ENCODE measurements around the gene AKAP1. TPM values are rescaled to one million over a fixed set of nuclear protein-coding genes. Genes with fewer than 3 reads are reported as not detected.

The AKAP1 gene, protein sequence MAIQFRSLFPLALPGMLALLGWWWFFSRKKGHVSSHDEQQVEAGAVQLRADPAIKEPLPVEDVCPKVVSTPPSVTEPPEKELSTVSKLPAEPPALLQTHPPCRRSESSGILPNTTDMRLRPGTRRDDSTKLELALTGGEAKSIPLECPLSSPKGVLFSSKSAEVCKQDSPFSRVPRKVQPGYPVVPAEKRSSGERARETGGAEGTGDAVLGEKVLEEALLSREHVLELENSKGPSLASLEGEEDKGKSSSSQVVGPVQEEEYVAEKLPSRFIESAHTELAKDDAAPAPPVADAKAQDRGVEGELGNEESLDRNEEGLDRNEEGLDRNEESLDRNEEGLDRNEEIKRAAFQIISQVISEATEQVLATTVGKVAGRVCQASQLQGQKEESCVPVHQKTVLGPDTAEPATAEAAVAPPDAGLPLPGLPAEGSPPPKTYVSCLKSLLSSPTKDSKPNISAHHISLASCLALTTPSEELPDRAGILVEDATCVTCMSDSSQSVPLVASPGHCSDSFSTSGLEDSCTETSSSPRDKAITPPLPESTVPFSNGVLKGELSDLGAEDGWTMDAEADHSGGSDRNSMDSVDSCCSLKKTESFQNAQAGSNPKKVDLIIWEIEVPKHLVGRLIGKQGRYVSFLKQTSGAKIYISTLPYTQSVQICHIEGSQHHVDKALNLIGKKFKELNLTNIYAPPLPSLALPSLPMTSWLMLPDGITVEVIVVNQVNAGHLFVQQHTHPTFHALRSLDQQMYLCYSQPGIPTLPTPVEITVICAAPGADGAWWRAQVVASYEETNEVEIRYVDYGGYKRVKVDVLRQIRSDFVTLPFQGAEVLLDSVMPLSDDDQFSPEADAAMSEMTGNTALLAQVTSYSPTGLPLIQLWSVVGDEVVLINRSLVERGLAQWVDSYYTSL
- 49.0 and 56.2 TPM in 2 replicates for total RNA-seq (2014; rRNA removed; shearing (Covaris generic))
- 40.0 and 41.8 TPM in 2 replicates for total RNA-seq (2022)
- Bru-seq, nascent RNA: percentile 77 among the genes with signal in this experiment
- percentile 76 among the genes with signal in this experiment for BruChase-seq, experiment 1, labeled RNA remaining after a 6-hour chase
- BruChase-seq, experiment 2, labeled RNA remaining after a 2-hour chase: percentile 85 among the genes with signal in this experiment
- long read RNA-seq, transcript AKAP1-202 (11 exons, 3,970 nt): major isoform, 86 of 117 reads
- long read RNA-seq, partial matches to known transcripts: 17 of 117 reads
- long read RNA-seq, other reads (novel, unspliced or antisense): 14 of 117 reads

DNA sequence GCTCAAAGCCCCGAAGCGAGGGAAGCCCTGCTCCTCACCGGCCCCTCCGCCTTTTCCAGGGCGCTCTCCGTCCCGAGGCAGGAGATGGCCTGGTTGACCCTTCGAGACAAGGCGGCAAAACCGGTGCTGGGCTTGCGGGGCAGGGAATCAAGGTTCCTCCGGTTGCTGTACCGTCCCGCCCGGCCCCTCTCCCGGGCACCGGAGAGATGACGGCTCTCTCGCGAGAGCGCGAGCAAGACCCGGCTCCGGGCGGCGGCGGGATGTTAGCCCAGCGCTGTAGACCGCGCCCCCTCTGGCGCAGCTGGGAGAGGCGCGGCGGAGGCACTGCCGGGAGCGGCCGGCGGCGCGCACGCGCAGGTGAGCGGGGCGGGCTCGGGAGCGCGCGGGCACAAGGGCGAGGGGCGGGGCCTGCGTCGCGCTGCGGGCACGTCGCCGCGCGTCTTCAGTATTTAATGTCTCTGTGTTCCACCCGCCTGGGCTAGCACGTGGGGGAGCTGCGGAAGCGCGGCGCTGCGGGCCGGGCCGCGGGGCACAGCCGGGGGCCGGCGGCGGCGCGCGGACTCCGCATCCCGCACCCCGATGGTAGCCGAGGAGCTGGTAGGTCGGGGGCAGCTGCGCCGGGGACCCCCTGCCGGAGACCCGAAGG, at the start of gene AKAP1:
Gene AKAP1 (plus strand): TSS at position 445 of the 646 bp plus-strand sequence. CDS start 20,219 bp downstream, outside the sequence.
- TF ChIP-seq, protein P1, sequence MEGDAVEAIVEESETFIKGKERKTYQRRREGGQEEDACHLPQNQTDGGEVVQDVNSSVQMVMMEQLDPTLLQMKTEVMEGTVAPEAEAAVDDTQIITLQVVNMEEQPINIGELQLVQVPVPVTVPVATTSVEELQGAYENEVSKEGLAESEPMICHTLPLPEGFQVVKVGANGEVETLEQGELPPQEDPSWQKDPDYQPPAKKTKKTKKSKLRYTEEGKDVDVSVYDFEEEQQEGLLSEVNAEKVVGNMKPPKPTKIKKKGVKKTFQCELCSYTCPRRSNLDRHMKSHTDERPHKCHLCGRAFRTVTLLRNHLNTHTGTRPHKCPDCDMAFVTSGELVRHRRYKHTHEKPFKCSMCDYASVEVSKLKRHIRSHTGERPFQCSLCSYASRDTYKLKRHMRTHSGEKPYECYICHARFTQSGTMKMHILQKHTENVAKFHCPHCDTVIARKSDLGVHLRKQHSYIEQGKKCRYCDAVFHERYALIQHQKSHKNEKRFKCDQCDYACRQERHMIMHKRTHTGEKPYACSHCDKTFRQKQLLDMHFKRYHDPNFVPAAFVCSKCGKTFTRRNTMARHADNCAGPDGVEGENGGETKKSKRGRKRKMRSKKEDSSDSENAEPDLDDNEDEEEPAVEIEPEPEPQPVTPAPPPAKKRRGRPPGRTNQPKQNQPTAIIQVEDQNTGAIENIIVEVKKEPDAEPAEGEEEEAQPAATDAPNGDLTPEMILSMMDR (conservative IDR thresholded peaks at IDR 0.05; ENCODE audit: low read length): no peak; the same call in 1 of the 2 replicates
- TF ChIP-seq EZH2phosphoT487 (IDR thresholded peaks at IDR 0.05; ENCODE audit: borderline replicate concordance, low read depth, low read length): no peak
- Histone ChIP-seq H3K79me2 (ENCODE audit: insufficient read depth, low read depth, low read length) (peaks cover 45% of the 10 kb centered on the region), H2AFZ (ENCODE audit: low read length) (peak within 1 kb of the TSS; percentile 77), H3K4me3 (ENCODE audit: low read depth, low read length, poor library complexity, severe bottlenecking) (peak within 1 kb of the TSS; percentile 99), H3K27ac (ENCODE audit: low read depth, low read length, poor library complexity, severe bottlenecking) (peak within 1 kb of the TSS; percentile 62), H3K9me3 (ENCODE audit: low read length) (no peaks in the 10 kb centered on the region), H3K4me2 (ENCODE audit: low read length) (peak within 1 kb of the TSS; percentile 100), H3K4me1 (ENCODE audit: insufficient read depth, low read length, poor library complexity, severe bottlenecking) (peaks cover 31% of the 10 kb centered on the region), H3K36me3 (ENCODE audit: insufficient read depth, low read length) (peaks cover 25% of the 10 kb centered on the region), H3K9me2 (ENCODE audit: insufficient read depth, low read length) (no peaks in the 10 kb centered on the region), H4K20me1 (ENCODE audit: insufficient read depth, low read length) (peaks cover 38% of the 10 kb centered on the region)
- no TSS peak for BruUV-seq (replicated peaks)
- peak; percentile 98 for DNase-seq (ENCODE audit: low spot score)
- POLR2A ChIA-PET: interaction anchor here (0.5 to 0.6 kb wide), 2 partner anchors 9 to 154 kb away, joined by 3 to 7 read pairs; no protein-coding TSS in a partner anchor
- CTCF ChIA-PET (ENCODE audit: unreplicated experiment): no interaction called here
- intact Hi-C loops (cut with micrococcal nuclease; ENCODE audit: unreplicated experiment): loop anchor here (1.0 to 5.0 kb wide), 4 partner anchors 78 to 253 kb away; partner anchors contain the start of genes C17orf67, COIL, DGKE and SCPEP1

DNA sequence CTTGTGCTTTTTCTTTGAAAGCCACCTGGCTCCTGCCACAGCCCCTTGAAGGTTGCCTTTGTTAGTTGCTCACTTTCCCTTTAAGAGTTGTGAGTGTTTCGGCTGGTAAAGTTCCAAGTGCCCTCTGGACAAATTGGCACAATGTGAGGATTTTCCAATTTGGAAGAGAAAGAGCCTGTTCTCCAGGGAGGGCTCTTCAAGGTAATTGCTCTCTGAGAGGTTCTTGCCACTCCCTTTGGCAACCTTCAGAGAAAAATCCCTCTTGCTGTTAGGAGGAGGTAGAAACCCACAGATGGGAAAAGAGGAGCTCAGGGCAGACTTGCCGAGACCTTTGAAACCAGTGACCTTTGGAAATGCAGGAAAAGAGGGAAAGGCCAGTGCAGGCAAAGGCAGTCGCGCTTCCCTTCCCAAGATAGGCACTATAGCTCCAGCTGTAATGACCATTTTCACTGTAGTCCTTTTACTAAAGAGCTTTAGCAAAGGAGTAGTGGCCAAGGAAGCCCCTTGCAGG, 49.0 kb upstream of the AKAP1 start:
- POLR2A ChIA-PET: no interaction called here
- Histone ChIP-seq H3K27ac (ENCODE audit: low read depth, low read length, poor library complexity, severe bottlenecking) (no peak overlapping the region), H3K4me3 (ENCODE audit: low read depth, low read length, poor library complexity, severe bottlenecking) (no peak overlapping the region), H3K36me3 (ENCODE audit: insufficient read depth, low read length) (no peaks in the 10 kb centered on the region), H2AFZ (ENCODE audit: low read length) (no peak overlapping the region), H3K9me2 (ENCODE audit: insufficient read depth, low read length) (no peaks in the 10 kb centered on the region), H3K4me2 (ENCODE audit: low read length) (no peak overlapping the region), H3K4me1 (ENCODE audit: insufficient read depth, low read length, poor library complexity, severe bottlenecking) (no peaks in the 10 kb centered on the region), H3K79me2 (ENCODE audit: insufficient read depth, low read depth, low read length) (no peaks in the 10 kb centered on the region), H4K20me1 (ENCODE audit: insufficient read depth, low read length) (no peaks in the 10 kb centered on the region), H3K9me3 (ENCODE audit: low read length) (no peaks in the 10 kb centered on the region)
- TF ChIP-seq EZH2phosphoT487 (IDR thresholded peaks at IDR 0.05; ENCODE audit: borderline replicate concordance, low read depth, low read length): no peak
- TF ChIP-seq, protein P1 (conservative IDR thresholded peaks at IDR 0.05; ENCODE audit: low read length): no peak
- intact Hi-C loops (cut with micrococcal nuclease; ENCODE audit: unreplicated experiment): no loop called here
- no peak for DNase-seq (ENCODE audit: low spot score)
- BruUV-seq (replicated peaks): no TSS peak
- CTCF ChIA-PET (ENCODE audit: unreplicated experiment): no interaction called here
